IPS-11a (cell line): ENCODE results near the gene DNTT.
"Not testable (repeated sequence)": the region's sequence is repeated elsewhere in the genome, so short reads cannot be mapped to it uniquely, and the experiment has no call there.

ENCODE experiments used
- H3K4me3 ChIP-seq: one replicate; pipeline ENCODE4 v1.5.1; 2013; ENCODE audit warnings: low read depth, low read length, control low read depth

DNTT gene

DNA sequence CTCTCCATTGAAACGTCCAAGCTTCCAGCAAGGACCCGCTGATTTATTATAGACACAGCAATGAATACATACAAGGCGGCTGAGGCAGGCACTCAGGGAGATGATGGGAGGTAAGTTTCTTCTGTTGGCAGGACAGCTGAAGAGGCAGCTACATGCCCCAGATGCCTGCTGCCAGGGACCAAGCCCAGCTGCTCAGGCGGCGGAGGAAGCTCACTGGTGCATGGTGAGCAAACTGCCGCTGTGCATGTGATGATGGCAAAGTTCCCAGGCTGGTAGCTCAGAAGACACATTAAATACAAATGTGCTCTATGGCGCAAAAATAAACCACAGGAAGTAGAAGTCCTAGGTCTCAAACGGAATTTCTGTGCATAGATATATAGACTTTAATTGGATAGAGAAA is 2.3 kb downstream of the DNTT start:
- no peak overlapping the region for H3K4me3 ChIP-seq

DNA sequence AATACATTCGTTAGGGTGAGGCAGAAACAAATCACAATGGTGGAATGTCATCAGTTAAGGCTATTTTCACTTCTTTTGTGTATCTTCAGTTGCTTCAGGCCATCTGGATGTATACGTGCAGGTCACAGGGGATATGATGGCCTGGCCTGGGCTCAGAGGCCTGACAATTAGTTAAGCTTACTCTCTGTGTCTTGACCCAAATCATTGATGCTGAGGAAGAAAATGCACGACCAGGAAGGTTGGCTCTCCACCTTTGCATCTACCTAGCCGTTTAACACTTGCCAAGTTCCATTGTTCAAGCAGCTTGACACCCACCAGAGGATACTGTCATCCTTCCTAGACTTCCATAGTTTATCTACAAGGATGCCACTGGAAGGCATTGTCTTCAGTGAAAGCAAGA is 4.6 kb downstream of the DNTT start:
- not testable (repeated sequence) for H3K4me3 ChIP-seq

DNA sequence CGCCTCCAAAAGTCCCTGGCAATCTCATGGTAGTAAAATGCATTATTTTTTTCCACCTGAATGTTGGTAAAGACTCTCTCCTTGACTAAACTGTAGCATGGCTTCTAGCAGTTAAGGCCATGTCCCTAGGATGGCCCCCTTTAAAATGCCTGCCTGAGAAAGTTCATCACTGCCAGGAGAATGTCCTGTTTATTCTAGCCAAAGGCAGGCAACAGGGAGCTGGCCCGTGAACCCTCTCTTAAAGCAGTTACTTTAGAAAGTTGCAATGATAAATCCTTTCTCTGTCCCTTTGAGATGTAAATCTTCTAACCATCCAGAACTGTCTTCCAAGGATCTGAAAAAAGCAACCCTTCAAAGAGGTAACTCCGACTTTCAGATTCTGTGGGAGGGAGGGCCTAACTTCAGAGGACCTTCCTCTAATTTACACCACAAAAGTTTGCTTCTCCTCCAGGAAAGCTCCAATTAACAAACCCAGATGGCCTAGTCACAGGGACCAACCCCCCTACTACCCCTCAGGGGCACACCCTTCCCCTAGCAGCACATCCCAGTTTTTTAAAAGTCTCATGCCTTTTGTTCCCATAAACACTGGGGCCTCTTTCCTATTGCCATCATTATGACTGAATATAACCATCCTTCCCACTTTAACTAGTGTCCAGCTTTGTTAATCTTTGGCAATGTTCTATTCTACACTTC is 5.5 kb downstream of the DNTT start:
- H3K4me3 ChIP-seq = no peak overlapping the region

DNA sequence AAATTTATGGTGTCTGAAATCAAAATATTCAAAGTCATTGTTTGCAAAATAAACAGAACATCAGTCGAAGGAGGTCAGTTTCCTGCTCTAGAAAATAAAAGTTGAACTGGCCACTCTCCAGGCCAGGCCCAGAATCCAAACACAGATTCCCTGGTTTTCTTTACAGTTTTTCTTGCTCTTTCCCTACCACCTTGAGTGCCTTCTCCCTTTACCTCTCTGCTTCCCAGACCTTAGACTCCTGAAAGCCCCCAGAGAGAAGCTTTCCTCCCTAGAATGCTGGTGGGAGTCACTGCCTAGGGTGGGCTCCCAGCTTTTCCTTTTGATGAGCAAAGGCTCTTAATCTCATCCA is 6.1 kb downstream of the DNTT start:
- H3K4me3 ChIP-seq = no peak overlapping the region

- H3K4me3 ChIP-seq = no peak overlapping the region
Observed at GRCh38 chr10:96311180-96311715, 7.0 kb downstream of the DNTT start.

GRCh38 chr10:96313344-96313743 is 9.1 kb downstream of the DNTT start:
- H3K4me3 ChIP-seq = no peak overlapping the region

DNA sequence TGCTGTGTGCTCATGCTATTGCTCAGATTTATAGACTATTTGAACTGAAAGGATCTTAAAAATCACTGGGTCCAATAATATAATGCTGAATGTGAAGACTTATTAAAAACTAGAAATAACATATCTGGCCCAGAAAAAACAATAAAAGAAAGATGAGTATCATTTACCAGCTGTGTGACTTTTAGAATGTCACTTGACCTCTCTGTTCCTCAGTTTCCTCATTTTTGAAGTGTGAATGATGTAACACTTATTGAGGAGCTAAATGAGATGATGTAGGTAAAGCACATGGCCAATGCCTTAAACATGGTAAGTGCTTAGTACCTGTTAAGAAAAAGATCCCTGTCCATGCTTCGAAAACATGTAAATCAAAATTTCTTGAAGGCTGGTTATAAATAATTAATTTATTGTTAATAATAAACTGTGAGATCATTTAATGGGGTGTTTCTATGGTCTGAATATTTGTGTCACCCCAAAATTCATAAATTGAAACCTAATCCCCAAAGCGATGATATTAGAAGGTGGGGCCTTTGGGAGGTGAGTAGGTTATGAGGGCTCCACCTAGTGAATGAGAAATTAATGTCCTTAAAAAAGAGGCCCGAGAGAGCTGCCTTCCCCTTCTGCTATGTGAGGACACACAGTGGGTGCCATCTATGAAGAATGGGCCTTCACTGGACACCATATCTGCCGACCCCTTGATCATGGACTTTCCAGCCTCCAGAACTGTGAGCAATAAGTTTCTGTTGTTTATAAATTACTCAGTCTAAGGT is 13.0 kb downstream of the DNTT start:
- no peak overlapping the region for H3K4me3 ChIP-seq

GRCh38 chr10:96319754-96320474 is 15.7 kb downstream of the DNTT start:
- no peak overlapping the region for H3K4me3 ChIP-seq

DNA sequence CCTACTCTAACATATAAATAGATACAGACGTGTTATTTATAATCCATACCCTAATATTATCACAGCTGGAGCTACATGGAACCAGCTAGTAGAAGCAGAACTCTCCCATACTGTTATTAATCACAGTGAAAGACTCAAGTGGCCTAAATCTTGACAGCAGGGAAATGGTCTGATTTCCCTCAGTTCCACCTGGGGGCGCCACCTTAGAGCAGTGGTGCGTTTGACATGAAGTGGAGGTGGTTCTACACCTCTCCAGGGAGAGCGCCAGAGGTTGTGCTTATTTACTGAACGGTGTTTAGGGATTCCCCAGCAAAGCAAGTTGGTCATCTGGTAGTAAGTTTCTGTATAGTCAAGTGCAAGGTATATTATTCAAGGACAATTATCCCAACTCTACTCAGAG is 17.6 kb downstream of the DNTT start:
- no peak overlapping the region for H3K4me3 ChIP-seq

- H3K4me3 ChIP-seq = no peak overlapping the region
Observed at GRCh38 chr10:96322275-96322674, 18.0 kb downstream of the DNTT start.

- H3K4me3 ChIP-seq = no peak overlapping the region
Observed at GRCh38 chr10:96324447-96324846, 20.2 kb downstream of the DNTT start.

GRCh38 chr10:96325719-96326373 is 21.6 kb downstream of the DNTT start:
- H3K4me3 ChIP-seq = no peak overlapping the region

DNA sequence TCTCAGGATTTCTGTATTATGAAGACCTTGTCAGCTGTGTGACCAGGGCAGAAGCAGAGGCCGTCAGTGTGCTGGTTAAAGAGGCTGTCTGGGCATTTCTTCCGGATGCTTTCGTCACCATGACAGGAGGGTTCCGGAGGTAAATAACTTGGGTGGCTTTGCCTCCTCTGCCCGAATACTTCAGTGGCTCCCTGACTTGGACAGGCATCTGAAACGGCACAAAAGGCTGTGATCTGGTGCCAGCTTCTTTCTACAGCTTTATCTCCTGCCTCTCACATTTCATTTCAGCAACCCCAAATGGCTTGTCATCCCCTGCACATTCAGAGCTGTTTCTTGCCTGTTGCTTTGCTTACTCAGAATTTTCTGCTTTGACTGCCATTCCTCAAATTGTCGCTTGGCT is 23.2 kb downstream of the DNTT start:
- no peak overlapping the region for H3K4me3 ChIP-seq

DNA sequence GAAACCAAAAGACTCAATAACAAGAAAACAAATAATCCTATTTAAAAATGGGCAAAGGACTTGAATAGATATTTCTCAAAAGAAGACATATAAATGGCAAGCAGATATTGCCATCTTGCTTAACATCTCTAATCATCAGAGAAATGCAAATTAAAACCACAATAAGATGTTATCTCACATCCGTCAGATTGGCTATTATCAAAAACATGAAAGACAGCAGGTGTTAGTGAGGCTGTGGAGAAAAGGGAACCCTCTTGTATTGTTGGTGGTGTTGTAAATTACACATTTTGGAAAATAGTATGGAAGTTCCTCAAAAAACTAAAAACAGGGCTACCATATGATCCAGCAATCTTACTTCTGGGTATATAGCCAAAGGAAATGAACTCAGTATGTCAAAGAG is 28.9 kb downstream of the DNTT start:
- H3K4me3 ChIP-seq = no peak overlapping the region

DNA sequence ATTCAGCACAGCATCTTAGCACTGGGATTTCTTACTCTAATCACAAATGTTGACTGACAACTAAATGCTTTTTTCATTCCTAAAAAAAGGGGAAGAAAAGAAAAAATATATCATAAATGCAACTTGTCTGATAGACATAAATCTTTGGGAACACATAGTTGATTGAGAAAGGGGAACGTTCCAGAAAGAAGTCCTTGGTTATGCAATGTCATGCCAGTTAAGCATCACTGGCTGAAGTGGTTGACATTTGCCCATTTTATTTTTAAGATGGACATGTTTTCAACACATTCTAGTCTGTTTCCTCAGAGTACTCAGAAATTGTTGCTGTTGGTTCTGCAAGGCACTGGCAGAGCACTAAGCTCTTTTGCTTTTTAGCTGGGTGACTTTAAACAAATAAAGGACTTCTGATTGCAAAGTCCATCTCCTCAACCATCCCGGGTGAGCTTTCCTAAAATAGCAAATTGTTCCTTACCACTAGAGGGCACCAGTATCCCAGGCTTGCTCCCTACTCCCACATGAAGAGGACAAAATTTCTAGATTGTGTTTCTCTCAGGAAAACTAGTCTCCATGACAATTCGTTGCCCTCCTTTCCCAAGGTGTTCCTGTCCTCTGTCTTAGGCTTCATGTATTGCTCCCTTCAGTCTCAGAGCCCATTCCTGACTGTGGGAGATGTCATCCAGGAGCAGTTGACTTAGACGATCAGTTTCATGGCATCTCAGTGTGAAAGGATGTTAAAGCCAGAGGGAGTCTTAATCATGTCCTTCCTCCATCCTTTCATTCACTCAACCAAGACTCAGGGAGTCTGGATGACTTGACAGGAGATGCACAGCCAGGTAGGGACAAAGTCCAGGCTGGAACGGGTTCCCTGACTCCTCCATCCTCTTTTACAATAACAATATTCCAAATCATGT is 30.6 kb downstream of the DNTT start:
- no peak overlapping the region for H3K4me3 ChIP-seq

DNA sequence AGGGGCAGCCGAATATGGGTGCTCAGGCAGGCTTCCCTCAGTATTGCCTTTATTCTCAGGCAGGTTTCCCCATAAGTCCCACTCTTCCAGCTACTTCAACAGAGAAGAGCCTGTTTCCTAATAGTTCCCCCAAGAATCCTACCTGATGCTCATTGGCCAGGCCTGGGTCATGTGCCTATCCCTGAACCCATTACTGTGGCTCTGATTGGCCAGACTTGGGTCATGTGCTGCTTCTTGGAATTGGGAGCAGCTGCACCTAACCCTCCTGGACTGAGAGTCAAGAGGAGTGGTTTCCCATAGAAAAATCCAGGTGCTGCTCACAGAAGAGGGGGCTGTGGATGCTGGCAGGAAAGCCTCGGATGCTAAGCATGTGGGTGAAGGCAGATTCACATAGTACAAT is 32.9 kb downstream of the DNTT start:
- no peak overlapping the region for H3K4me3 ChIP-seq

- H3K4me3 ChIP-seq = no peak overlapping the region
Observed at GRCh38 chr10:96338279-96338925, 34.2 kb downstream of the DNTT start.

GRCh38 chr10:96339383-96339782 is 35.1 kb downstream of the DNTT start:
- no peak overlapping the region for H3K4me3 ChIP-seq

DNA sequence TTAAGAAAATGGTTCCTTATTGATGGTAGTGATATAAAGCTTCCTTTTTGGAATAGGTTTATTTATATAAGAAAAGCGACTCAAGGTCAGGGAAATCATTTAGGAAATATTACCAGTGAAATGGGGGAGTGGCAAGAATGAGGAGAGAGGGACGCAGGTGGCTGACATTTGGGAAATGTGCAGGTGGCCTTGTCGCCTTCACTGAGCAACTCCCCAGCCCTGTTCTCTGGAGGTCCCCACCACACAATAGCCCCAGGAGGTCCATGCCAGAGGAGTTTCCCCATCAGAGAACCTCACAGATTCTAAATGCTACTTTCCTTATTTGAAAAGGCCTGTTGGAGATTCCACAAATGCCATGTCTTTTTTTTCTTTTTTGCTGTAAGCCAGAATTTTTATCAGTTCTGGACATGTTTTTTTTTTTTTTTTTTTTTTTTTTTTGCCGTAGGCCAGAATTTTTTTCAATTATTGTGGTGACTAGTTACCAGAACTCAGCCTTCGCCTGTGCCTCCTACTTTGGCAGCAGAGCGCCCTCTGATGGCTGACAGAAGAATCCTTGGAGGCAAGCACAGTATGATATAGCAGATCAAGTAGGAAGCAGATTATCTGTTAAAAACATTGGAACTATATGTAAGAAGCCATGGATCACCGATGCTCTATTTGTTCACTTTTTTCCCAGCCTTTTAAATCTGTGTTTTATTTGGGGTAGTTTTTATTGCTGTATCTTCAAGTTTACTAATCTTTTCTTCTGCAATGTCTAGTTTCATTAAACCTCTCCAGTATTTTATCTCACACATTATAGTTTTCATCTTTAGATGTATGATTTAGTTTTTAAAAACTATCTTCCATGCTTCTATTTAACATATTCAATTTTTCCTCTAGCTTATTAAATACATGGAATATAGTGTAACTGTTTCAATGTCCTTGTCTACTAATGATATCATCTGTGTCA is 36.0 kb downstream of the DNTT start:
- no peak overlapping the region for H3K4me3 ChIP-seq
